BE2C (cell line): ENCODE measurements around the gene MRNIP.

Experiments used
- DNase-seq: peaks from one replicate; pipeline ENCODE4 v3.0.0-alpha.2; 2020
- H3K27me3 ChIP-seq: fragments of 250-450 bp; sonication (Bioruptor Pico); 2 replicates; pipeline ENCODE4 v1.5.1; 2020; ENCODE audit warnings: mild to moderate bottlenecking
- H3K36me3 ChIP-seq: fragments of 250-450 bp; sonication (Bioruptor Pico); 2 replicates; pipeline ENCODE4 v1.5.1; 2020; ENCODE audit warnings: mild to moderate bottlenecking
- H3K4me1 ChIP-seq: fragments of 250-450 bp; sonication (Bioruptor Pico); 2 replicates; pipeline ENCODE4 v1.5.1; 2020
- H3K4me3 ChIP-seq: 2 replicates; pipeline ENCODE4 v1.5.1; 2011; ENCODE audit warnings: low read depth, low read length
- H3K9me3 ChIP-seq: fragments of 250-450 bp; sonication (Bioruptor Pico); 2 replicates; pipeline ENCODE4 v1.5.1; 2020
- CTCF ChIP-seq: IDR thresholded peaks from 2 replicates; pipeline ENCODE4 v1.5.1; 2012; ENCODE audit warnings: mild to moderate bottlenecking, low read depth, low read length

The MRNIP gene

GRCh38 chr5:179802950-179803562 lies 55.6 kb downstream of the MRNIP start:
- H3K4me1 ChIP-seq = no peaks in the 10 kb centered on the region; the same call in 1 of the 2 replicates
- H3K9me3 ChIP-seq = no peaks in the 10 kb centered on the region
- peaks cover 11% of the 10 kb centered on the region for H3K36me3 ChIP-seq
- no peaks in the 10 kb centered on the region for H3K27me3 ChIP-seq
- no peak for DNase-seq
- H3K4me3 ChIP-seq = no peak overlapping the region
- TF ChIP-seq CTCF = no peak

GRCh38 chr5:179802207-179802883 lies 56.3 kb downstream of the MRNIP start:
- DNase-seq = no peak
- Histone ChIP-seq H3K9me3 (no peaks in the 10 kb centered on the region), H3K27me3 (no peaks in the 10 kb centered on the region), H3K36me3 (peaks cover 11% of the 10 kb centered on the region), H3K4me1 (no peaks in the 10 kb centered on the region; the same call in 1 of the 2 replicates), H3K4me3 (no peak overlapping the region)
- TF ChIP-seq CTCF = no peak

- peak; percentile 92 for TF ChIP-seq CTCF
- Histone ChIP-seq H3K27me3 (no peaks in the 10 kb centered on the region), H3K9me3 (no peaks in the 10 kb centered on the region), H3K36me3 (peaks cover 11% of the 10 kb centered on the region), H3K4me1 (no peaks in the 10 kb centered on the region; the same call in 1 of the 2 replicates), H3K4me3 (no peak overlapping the region)
- DNase-seq = peak; percentile 91
Observed at GRCh38 chr5:179801304-179802206, 57.1 kb downstream of the MRNIP start.

GRCh38 chr5:179800696-179801201 lies 57.9 kb downstream of the MRNIP start:
- Histone ChIP-seq H3K9me3 (no peaks in the 10 kb centered on the region), H3K4me1 (no peaks in the 10 kb centered on the region; the same call in 1 of the 2 replicates), H3K4me3 (no peak overlapping the region), H3K36me3 (peaks cover 11% of the 10 kb centered on the region), H3K27me3 (no peaks in the 10 kb centered on the region)
- DNase-seq = no peak
- no peak for TF ChIP-seq CTCF

- Histone ChIP-seq H3K9me3 (no peaks in the 10 kb centered on the region), H3K36me3 (peaks cover 11% of the 10 kb centered on the region)
- DNase-seq = no peak
Observed at GRCh38 chr5:179800071-179800695, 58.4 kb downstream of the MRNIP start.

More at GRCh38 chr5:179800071-179800695, 58.4 kb downstream of the MRNIP start:
- no peaks in the 10 kb centered on the region for H3K27me3 ChIP-seq
- H3K4me3 ChIP-seq = no peak overlapping the region
- no peak for TF ChIP-seq CTCF
- no peaks in the 10 kb centered on the region for H3K4me1 ChIP-seq
